IMR-90 (cell line): ENCODE results near the gene TRAPPC3. TPM values are rescaled to one million over a fixed set of nuclear protein-coding genes. Genes with fewer than 3 reads are reported as not detected.

Source experiments
- ATAC-seq: fragments of 200-7000 bp; cut with Tn5 transposase; 2 replicates; pipeline ENCODE4 v1.9.1; 2020; ENCODE audit warnings: low read depth, mild to moderate bottlenecking, moderate library complexity
- BruUV-seq: library from RNA; stranded (reverse); fragments of 400-500 nt; replicated peaks from 2 replicates; lab custom pipeline; 2021; lab: Mats Ljungman, UMichigan
- CTCF ChIA-PET: fragments of 300-600 bp; formaldehyde crosslinking; extraction: SDS; loops from one replicate; lab custom pipeline; 2021; ENCODE audit warnings: antibody characterized with exemption; lab: Yijun Ruan, JAX
- POLR2A ChIA-PET: fragments of 300-600 bp; sonication (Branson Sonifier 250); formaldehyde crosslinking; loops from one replicate; lab custom pipeline; 2022; ENCODE audit warnings: antibody characterized with exemption; ENCODE audit not compliant: unreplicated experiment; lab: Charles Lee
- DNase-seq: peaks from one replicate; pipeline ENCODE4 v3.0.0; 2013
- H2AFZ ChIP-seq: replicated peaks from 2 replicates; pipeline ENCODE3; 2013; ENCODE audit warnings: low read length, mild to moderate bottlenecking; ENCODE audit not compliant: poor library complexity
- H2AK5ac ChIP-seq: 2 replicates; pipeline ENCODE4 v1.6.1; 2013; ENCODE audit warnings: low read depth, low read length, inconsistent platforms
- H2AK9ac ChIP-seq: replicated peaks from 2 replicates; pipeline ENCODE3; 2013; ENCODE audit warnings: mild to moderate bottlenecking, low read depth, low read length, moderate library complexity; ENCODE audit not compliant: poor library complexity
- H2BK120ac ChIP-seq: 2 replicates; pipeline ENCODE4 v1.6.1; 2013; ENCODE audit warnings: low read depth, low read length, inconsistent platforms
- H2BK15ac ChIP-seq: 3 replicates; pipeline ENCODE4 v1.6.1; 2013; ENCODE audit warnings: low read depth, low read length, inconsistent platforms
- H2BK20ac ChIP-seq: 2 replicates; pipeline ENCODE4 v1.6.1; 2013; ENCODE audit warnings: low read depth, mild to moderate bottlenecking, inconsistent platforms, low read length, moderate library complexity
- H2BK5ac ChIP-seq: 2 replicates; pipeline ENCODE4 v1.6.1; 2013; ENCODE audit warnings: mild to moderate bottlenecking, low read depth, low read length, inconsistent platforms; ENCODE audit not compliant: poor library complexity, severe bottlenecking
- H3K14ac ChIP-seq: replicated peaks from 2 replicates; pipeline ENCODE4 v1.6.1; 2013; ENCODE audit warnings: low read depth, low read length, inconsistent platforms
- H3K18ac ChIP-seq: 2 replicates; pipeline ENCODE4 v1.6.1; 2013; ENCODE audit warnings: low read depth, low read length, control low read depth
- H3K23ac ChIP-seq: 2 replicates; pipeline ENCODE4 v1.6.1; 2013; ENCODE audit warnings: low read depth, low read length, inconsistent platforms
- H3K27ac ChIP-seq: 2 replicates; pipeline ENCODE4 v1.5.1; 2013; ENCODE audit warnings: mild to moderate bottlenecking, control low read depth, low read length; ENCODE audit not compliant: insufficient read depth
- H3K27me3 ChIP-seq: 2 replicates; pipeline ENCODE4 v1.6.1; 2013; ENCODE audit warnings: low read length; ENCODE audit not compliant: control insufficient read depth, insufficient read depth
- H3K36me3 ChIP-seq: 2 replicates; pipeline ENCODE4 v1.6.1; 2013; ENCODE audit warnings: low read length, mixed read lengths; ENCODE audit not compliant: control insufficient read depth, insufficient read depth
- H3K4ac ChIP-seq: 2 replicates; pipeline ENCODE4 v1.6.1; 2013; ENCODE audit warnings: low read depth, low read length, inconsistent platforms
- H3K4me1 ChIP-seq: 2 replicates; pipeline ENCODE4 v1.6.1; 2013; ENCODE audit warnings: low read length, mixed read lengths; ENCODE audit not compliant: control insufficient read depth, insufficient read depth
- H3K4me2 ChIP-seq: 2 replicates; pipeline ENCODE4 v1.6.1; 2013; ENCODE audit warnings: low read depth, mild to moderate bottlenecking, control low read depth, low read length, moderate library complexity
- H3K4me3 ChIP-seq: 2 replicates; pipeline ENCODE4 v1.5.1; 2013; ENCODE audit warnings: low read depth, mild to moderate bottlenecking, control low read depth, low read length, moderate library complexity; ENCODE audit not compliant: insufficient read depth
- H3K56ac ChIP-seq: 2 replicates; pipeline ENCODE4 v1.6.1; 2013; ENCODE audit warnings: low read length, inconsistent platforms; ENCODE audit not compliant: insufficient read depth; ENCODE audit errors: extremely low read depth
- H3K79me1 ChIP-seq, 2 experiments: 2 replicates each; pipeline ENCODE4 v1.6.1; 2013; ENCODE audit warnings: low read length in 2 of 2, inconsistent platforms in 1 of 2, low read depth in 1 of 2
- H3K9ac ChIP-seq: 2 replicates; pipeline ENCODE4 v1.6.1; 2013; ENCODE audit warnings: low read depth, low read length, control low read depth
- H3K9me1 ChIP-seq: 2 replicates; pipeline ENCODE4 v1.6.1; 2013; ENCODE audit warnings: low read length, inconsistent platforms; ENCODE audit not compliant: insufficient read depth
- H3K9me3 ChIP-seq: 2 replicates; pipeline ENCODE4 v1.6.1; 2013; ENCODE audit warnings: low read length; ENCODE audit not compliant: control insufficient read depth, insufficient read depth
- H4K20me1 ChIP-seq: 2 replicates; pipeline ENCODE4 v1.6.1; 2013; ENCODE audit warnings: low read length, inconsistent platforms; ENCODE audit not compliant: insufficient read depth
- H4K5ac ChIP-seq: 2 replicates; pipeline ENCODE4 v1.6.1; 2013; ENCODE audit warnings: mild to moderate bottlenecking, low read depth, low read length, control low read depth
- H4K8ac ChIP-seq, 2 experiments: 2 replicates each; pipeline ENCODE4 v1.6.1; 2013; ENCODE audit warnings: low read depth in 2 of 2, low read length in 2 of 2, control low read depth in 1 of 2, inconsistent platforms in 1 of 2
- H4K91ac ChIP-seq: 2 replicates; pipeline ENCODE4 v1.6.1; 2013; ENCODE audit warnings: low read depth, low read length, inconsistent platforms; ENCODE audit not compliant: insufficient read depth
- CEBPB ChIP-seq: IDR thresholded peaks from 2 replicates; pipeline ENCODE4 v1.6.1; 2012; ENCODE audit warnings: low read depth, low read length, improper control_type of control experiment
- MXI1 ChIP-seq: IDR thresholded peaks from 2 replicates; pipeline ENCODE4 v1.6.1; 2012; ENCODE audit warnings: low read depth, mild to moderate bottlenecking, low read length, moderate library complexity, borderline replicate concordance
- USF2 ChIP-seq: fragments of 150-350 bp; IDR thresholded peaks from 2 replicates; pipeline ENCODE4 v1.6.1; 2017; ENCODE audit warnings: mild to moderate bottlenecking, antibody characterized with exemption, low read length, low read depth
- WGBS, 2 experiments: methylation state at CpG; one replicate each; pipeline versions ENCODE4 v1.1.5 to v1.1.7; 2013; ENCODE audit warnings: missing lambda C conversion rate in 2 of 2; ENCODE audit not compliant: insufficient read length in 1 of 2; ENCODE audit errors: extremely low coverage in 2 of 2; 5-methylcytosine and 5-hydroxymethylcytosine counted together
- dilution Hi-C: fragments of 300-500 bp; cut with HindIII; formaldehyde crosslinking; loops from one replicate; pipeline ENCODE4 v1.14.3; 2018; ENCODE audit warnings: low sequenced_read_pairs; ENCODE audit not compliant: unreplicated experiment
- in situ Hi-C: fragments of 300-500 bp; cut with MboI; formaldehyde crosslinking; loops from 3 replicates; pipeline ENCODE4 v1.14.3; 2019; ENCODE audit warnings: low sequenced_read_pairs, inconsistent platforms, mixed read lengths
- intact Hi-C: fragments of 100-400 bp; cut with micrococcal nuclease; formaldehyde crosslinking; loops from 2 replicates; pipeline ENCODE4 v1.10.0; 2022
- polyA plus RNA-seq, 3 experiments: library from polyadenylated mRNA; depleted of rRNA; stranded (reverse); fragments of >200 nt; gene quantifications; 2 replicates each; pipeline ENCODE4 v1.2.3, GENCODE V29; 2012; ENCODE audit warnings: low replicate concordance in 1 of 3
- total RNA-seq: library from RNA; depleted of rRNA; stranded (reverse); fragments of >200 nt; gene quantifications from 2 replicates; pipeline ENCODE4 v1.2.3, GENCODE V29; 2012

The TRAPPC3 gene
- total and polyA plus RNA-seq, 2 of the 4 experiments (the other 2 are of a cell fraction) = 76.0 to 77.8 TPM

GRCh38 chr1:36092798-36093185, 56.5 kb downstream of the TRAPPC3 start:
- no peak for TF ChIP-seq MXI1
- TF ChIP-seq CEBPB = no peak
- no peak for TF ChIP-seq USF2
- peaks cover 7% of the 10 kb centered on the region; the same call in 1 of the 2 replicates for H4K20me1 ChIP-seq
- DNase-seq (no peak), ATAC-seq (no peak)
- no peak overlapping the region for H2AK9ac ChIP-seq
- H3K23ac ChIP-seq = no peak overlapping the region
- H2BK20ac ChIP-seq = no peak overlapping the region
- ChIA-PET CTCF (no interaction called here), POLR2A (no interaction called here)
- H2BK120ac ChIP-seq = no peak overlapping the region
- peaks cover 38 to 47% of the 10 kb centered on the region in 2 experiments for H3K79me1 ChIP-seq
- in situ Hi-C loops = no loop called here
- dilution Hi-C loops = no loop called here
- intact Hi-C loops = no loop called here
- no peak overlapping the region for H3K27ac ChIP-seq
- H2BK5ac ChIP-seq = no peak overlapping the region
- H3K27me3 ChIP-seq = no peaks in the 10 kb centered on the region
- H2AFZ ChIP-seq = no peak overlapping the region
- H4K91ac ChIP-seq = no peak overlapping the region
- H3K4me2 ChIP-seq = no peak overlapping the region
- H3K4me3 ChIP-seq = no peak overlapping the region
- H4K5ac ChIP-seq = no peak overlapping the region
- peaks cover 5% of the 10 kb centered on the region; the same call in 1 of the 2 replicates for H3K9me1 ChIP-seq
- no peak overlapping the region for H3K14ac ChIP-seq
- H3K36me3 ChIP-seq = peaks cover 35% of the 10 kb centered on the region
- WGBS, 2 experiments = 100% methylated on average over 3 of the region's 9 CpGs; no CpG with 5 or more reads in 1 of the 2 experiments
- no peak overlapping the region for H2AK5ac ChIP-seq
- H3K4me1 ChIP-seq = peaks cover 2% of the 10 kb centered on the region; the same call in 1 of the 2 replicates
- H4K8ac ChIP-seq = no peak overlapping the region
- H3K9me3 ChIP-seq = no peaks in the 10 kb centered on the region
- H3K9ac ChIP-seq = no peak overlapping the region
- no TSS peak for BruUV-seq
- H2BK15ac ChIP-seq = no peak overlapping the region
- H3K4ac ChIP-seq = no peak overlapping the region
- no peak overlapping the region for H3K18ac ChIP-seq
- no peak overlapping the region for H3K56ac ChIP-seq
